ENCODE results near the gene CHADL. TPM values are rescaled to one million over a fixed set of nuclear protein-coding genes. Genes with fewer than 3 reads are reported as not detected.
"Not testable (repeated sequence)": the region's sequence is repeated elsewhere in the genome, so short reads cannot be mapped to it uniquely, and the experiment has no call there.

CHADL gene
- total and polyA plus RNA-seq, 2 donors from 2014 or later = 2.7 to 4.8 TPM

- H3K4me1 ChIP-seq (ENCODE audit: control insufficient read depth in 2 of 3, insufficient read depth in 2 of 3, low read depth in 1 of 3, low read length in 3 of 3) = no peaks in the 10 kb centered on the region
- FAIRE-seq (no peak), DNase-seq (no peak)
- no peak overlapping the region for H3K27ac ChIP-seq (ENCODE audit: low read depth in 2 of 2, low read length in 2 of 2)
- no peak for TF ChIP-seq CTCF (IDR thresholded peaks at IDR 0.05; ENCODE audit: borderline replicate concordance, extremely low read depth, insufficient read depth)
- no peaks in the 10 kb centered on the region for H3K27me3 ChIP-seq (ENCODE audit: control insufficient read depth, insufficient read depth, low read length)
- intact Hi-C loops (cut with DNase I) = no loop called here
- peaks cover 0 to 33% (median 31%) of the 10 kb centered on the region in 3 donors for H3K36me3 ChIP-seq (ENCODE audit: control insufficient read depth in 2 of 3, insufficient read depth in 3 of 3, low read length in 3 of 3)
- H3K9me3 ChIP-seq (ENCODE audit: control insufficient read depth in 2 of 3, insufficient read depth in 1 of 3, low read length in 3 of 3) = no peaks in the 10 kb centered on the region
- no peak overlapping the region for H3K4me3 ChIP-seq (ENCODE audit: low read length in 3 of 3)
- no peak overlapping the region for H3K9ac ChIP-seq (ENCODE audit: low read length in 3 of 3)
These were observed 20.1 kb upstream of the CHADL start for GRCh38 chr22:41260871-41261270.

DNA sequence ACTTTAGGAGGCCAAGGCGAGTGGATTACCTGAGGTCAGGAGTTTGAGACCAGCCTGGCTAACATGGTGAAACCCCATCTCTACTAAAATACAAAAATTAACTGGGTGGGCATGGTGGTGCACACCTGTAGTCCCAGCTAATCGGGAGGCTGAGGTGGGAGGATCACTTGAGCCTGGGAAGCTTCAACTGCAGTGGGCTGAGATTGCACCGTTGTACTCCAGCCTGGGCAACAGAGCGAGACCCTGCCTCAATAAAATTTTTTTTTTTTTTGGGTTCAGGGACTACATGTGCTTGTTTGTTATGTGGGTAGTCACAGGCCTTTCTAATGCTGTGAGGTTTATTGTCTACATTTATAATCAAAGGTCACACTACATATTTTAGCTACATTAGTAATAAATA is 19.0 kb upstream of the CHADL start:
- H3K4me3 ChIP-seq (ENCODE audit: low read length in 3 of 3); H3K27me3 ChIP-seq (ENCODE audit: control insufficient read depth, insufficient read depth, low read length); FAIRE-seq; H3K27ac ChIP-seq (ENCODE audit: low read depth in 2 of 2, low read length in 2 of 2); H3K9me3 ChIP-seq (ENCODE audit: control insufficient read depth in 2 of 3, insufficient read depth in 1 of 3, low read length in 3 of 3); H3K9ac ChIP-seq (ENCODE audit: low read length in 3 of 3); intact Hi-C loops (cut with DNase I); DNase-seq; H3K4me1 ChIP-seq (ENCODE audit: control insufficient read depth in 2 of 3, insufficient read depth in 2 of 3, low read depth in 1 of 3, low read length in 3 of 3): not testable (repeated sequence)
- H3K36me3 ChIP-seq (ENCODE audit: control insufficient read depth in 2 of 3, insufficient read depth in 3 of 3, low read length in 3 of 3) = peaks cover 0 to 34% (median 23%) of the 10 kb centered on the region in 3 donors

DNA sequence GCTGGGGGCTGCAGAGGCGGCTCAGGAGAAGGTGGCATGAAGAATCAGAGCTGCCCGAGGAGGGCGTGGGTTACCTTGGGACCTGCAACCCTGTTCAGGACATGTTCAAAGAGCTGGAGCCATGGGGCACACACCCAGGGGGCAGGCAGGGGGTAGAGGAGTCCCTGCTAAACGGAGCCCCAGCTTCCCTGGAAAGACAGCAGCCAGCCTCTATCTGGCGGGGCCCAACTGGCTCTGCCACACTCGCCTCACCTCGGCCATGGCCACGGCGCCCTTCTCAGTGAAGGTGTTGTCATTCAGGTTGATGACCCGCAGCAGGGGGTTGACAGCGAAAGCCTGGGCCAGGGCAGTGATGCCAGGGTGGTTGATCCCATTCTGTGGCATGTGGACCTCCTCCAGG is 17.0 kb upstream of the CHADL start:
- no peak for TF ChIP-seq CTCF (IDR thresholded peaks at IDR 0.05; ENCODE audit: borderline replicate concordance, extremely low read depth, insufficient read depth)
- FAIRE-seq = no peak
- no peaks in the 10 kb centered on the region for H3K4me1 ChIP-seq (ENCODE audit: control insufficient read depth in 2 of 3, insufficient read depth in 2 of 3, low read depth in 1 of 3, low read length in 3 of 3)

GRCh38 chr22:41256254-41257253 is 15.8 kb upstream of the CHADL start:
- FAIRE-seq (no peak), DNase-seq (peak in 4 of 5 donors; percentile 58 to 68 (median 62))
- intact Hi-C loops (cut with DNase I) = no loop called here
- Histone ChIP-seq H3K9ac (ENCODE audit: low read length in 3 of 3) (no peak overlapping the region), H3K4me1 (ENCODE audit: control insufficient read depth in 2 of 3, insufficient read depth in 2 of 3, low read depth in 1 of 3, low read length in 3 of 3) (no peaks in the 10 kb centered on the region), H3K4me3 (ENCODE audit: low read length in 3 of 3) (no peak overlapping the region), H3K27ac (ENCODE audit: low read depth in 2 of 2, low read length in 2 of 2) (no peak overlapping the region), H3K36me3 (ENCODE audit: control insufficient read depth in 2 of 3, insufficient read depth in 3 of 3, low read length in 3 of 3) (peaks cover 0 to 22% (median 18%) of the 10 kb centered on the region in 3 donors), H3K27me3 (ENCODE audit: control insufficient read depth, insufficient read depth, low read length) (no peaks in the 10 kb centered on the region), H3K9me3 (ENCODE audit: control insufficient read depth in 2 of 3, insufficient read depth in 1 of 3, low read length in 3 of 3) (no peaks in the 10 kb centered on the region)
- no peak for TF ChIP-seq CTCF (IDR thresholded peaks at IDR 0.05; ENCODE audit: borderline replicate concordance, extremely low read depth, insufficient read depth)

More for the DNA sequence above, 17.0 kb upstream of the CHADL start:
- H3K4me3 ChIP-seq (ENCODE audit: low read length in 3 of 3) = no peak overlapping the region
- no peak for DNase-seq
- H3K36me3 ChIP-seq (ENCODE audit: control insufficient read depth in 2 of 3, insufficient read depth in 3 of 3, low read length in 3 of 3) = peaks cover 0 to 28% (median 22%) of the 10 kb centered on the region in 3 donors
- H3K27ac ChIP-seq (ENCODE audit: low read depth in 2 of 2, low read length in 2 of 2) = no peak overlapping the region
- H3K9ac ChIP-seq (ENCODE audit: low read length in 3 of 3) = no peak overlapping the region
- no peaks in the 10 kb centered on the region for H3K27me3 ChIP-seq (ENCODE audit: control insufficient read depth, insufficient read depth, low read length)
- H3K9me3 ChIP-seq (ENCODE audit: control insufficient read depth in 2 of 3, insufficient read depth in 1 of 3, low read length in 3 of 3) = no peaks in the 10 kb centered on the region
- intact Hi-C loops (cut with DNase I) = no loop called here

Measured in kidney (tissue), 14 donors.